Omental fat pad (tissue), 4 donors: ENCODE measurements around the gene ATP8B2. TPM values are rescaled to one million over a fixed set of nuclear protein-coding genes. Genes with fewer than 3 reads are reported as not detected.
A peak's percentile ranks its signal among the peaks of the same experiment; 100 is the strongest.

Experiments used
- ATAC-seq: fragments of 150-250 bp; one replicate; pipeline ENCODE4 v1.9.1; 2016; ENCODE audit warnings: mild to moderate bottlenecking, moderate library complexity; ENCODE audit not compliant: low FRiP score
- DNase-seq: peaks from one replicate; pipeline ENCODE4 v3.0.0-alpha.2; 2019; ENCODE audit warnings: low spot score
- CTCF ChIP-seq, 3 donors: fragments of 450-650 bp; IDR thresholded peaks; one replicate each; pipeline ENCODE4 v1.5.1; 2016 to 2017; ENCODE audit warnings: antibody characterized with exemption in 3 of 3, mild to moderate bottlenecking in 3 of 3, moderate library complexity in 2 of 3
- total RNA-seq, 4 donors: library from RNA; depleted of rRNA; stranded (reverse); fragments of >200 nt; gene quantifications; one replicate each; pipeline ENCODE4 v1.1.0, GENCODE V29; 2016

The ATP8B2 gene
- total RNA-seq, 4 donors from 2014 or later: 41.6 to 78.3 (median 51.0) TPM

DNA sequence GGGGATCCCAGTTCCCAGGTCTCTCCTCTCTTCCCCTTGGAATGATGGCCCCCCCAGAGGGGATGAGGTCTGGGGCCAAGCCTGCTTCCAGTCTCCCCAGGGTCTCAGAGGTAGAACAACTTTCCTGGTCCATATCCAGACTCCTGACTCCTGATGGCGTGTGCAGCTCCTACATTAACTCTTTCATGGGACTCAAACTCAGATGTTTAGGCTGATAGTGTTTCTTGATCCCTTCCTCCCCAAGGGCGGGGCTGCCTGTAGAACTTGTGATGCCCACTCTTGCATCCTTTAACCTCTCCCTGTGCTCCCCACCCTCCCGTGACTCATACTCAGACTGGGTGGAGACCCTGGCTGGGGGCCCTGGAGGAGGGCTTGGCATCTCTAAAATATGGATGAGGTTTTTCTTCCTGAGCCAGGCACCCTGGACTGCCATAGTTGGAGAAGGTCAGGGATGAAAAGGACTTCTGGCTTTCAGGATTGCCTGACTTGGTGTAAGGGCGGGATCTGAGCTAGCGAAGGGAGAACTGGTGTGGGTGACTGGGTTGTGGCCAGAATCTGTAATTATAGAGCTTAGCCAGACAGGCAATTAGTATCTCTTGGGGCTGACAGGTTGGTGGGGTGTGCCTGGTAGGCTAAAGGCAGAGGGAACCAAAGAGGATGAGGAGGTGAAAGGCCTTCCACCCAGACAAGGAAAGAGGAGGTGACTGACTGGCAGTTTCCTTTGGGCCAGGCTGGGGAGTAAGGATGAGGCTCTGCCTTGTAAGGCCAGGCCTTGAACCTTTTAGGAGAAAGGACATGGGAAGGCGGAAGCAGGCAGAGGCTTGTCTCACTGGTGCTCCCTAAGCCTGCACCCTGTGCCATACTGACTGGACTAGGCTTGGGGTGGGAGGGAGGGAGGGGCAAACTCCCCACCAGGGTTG lies 1.5 kb downstream of the ATP8B2 start:
- TF ChIP-seq CTCF (IDR thresholded peaks at IDR 0.05): no peak
- peak; percentile 39 for DNase-seq
- peak; percentile 75 for ATAC-seq

- DNase-seq (no peak), ATAC-seq (no peak)
- TF ChIP-seq CTCF (IDR thresholded peaks at IDR 0.05): no peak
Observed at GRCh38 chr1:154327466-154328317, 2.4 kb downstream of the ATP8B2 start.

GRCh38 chr1:154328318-154329151 lies 3.2 kb downstream of the ATP8B2 start:
- TF ChIP-seq CTCF (IDR thresholded peaks at IDR 0.05): no peak
- DNase-seq: peak; percentile 66
- ATAC-seq: peak; percentile 31

GRCh38 chr1:154329152-154329521 lies 3.8 kb downstream of the ATP8B2 start:
- ATAC-seq (no peak), DNase-seq (no peak)
- TF ChIP-seq CTCF (IDR thresholded peaks at IDR 0.05): no peak

DNA sequence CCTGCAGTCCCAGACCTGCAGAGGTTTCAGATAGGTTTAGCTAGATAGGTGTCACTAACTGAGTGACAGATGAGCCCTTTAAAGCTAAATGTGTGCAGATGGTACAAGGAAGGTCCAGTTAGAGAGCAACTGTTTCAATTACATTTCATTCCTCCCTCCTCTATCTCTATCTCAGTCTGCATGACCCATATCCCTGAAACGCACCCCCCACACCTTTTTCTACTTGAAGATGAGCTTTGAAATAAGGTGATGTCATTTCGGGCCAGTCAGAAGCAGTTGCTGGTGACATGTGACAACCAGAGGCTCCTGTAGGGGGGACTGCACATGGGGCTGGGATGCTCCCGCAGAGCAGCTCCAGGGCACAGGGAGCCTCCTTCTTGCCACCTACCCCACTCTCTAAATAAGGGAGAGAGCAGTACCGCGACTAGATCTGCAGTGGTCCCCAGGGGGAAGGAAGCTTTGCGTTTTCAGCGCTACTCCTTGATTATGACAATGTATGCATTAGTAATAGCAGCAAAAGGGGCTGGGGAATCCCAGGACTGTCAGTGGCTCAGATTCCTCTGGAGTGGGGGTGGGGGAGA lies 4.3 kb downstream of the ATP8B2 start:
- DNase-seq (no peak), ATAC-seq (no peak)
- no peak for TF ChIP-seq CTCF (IDR thresholded peaks at IDR 0.05)

DNA sequence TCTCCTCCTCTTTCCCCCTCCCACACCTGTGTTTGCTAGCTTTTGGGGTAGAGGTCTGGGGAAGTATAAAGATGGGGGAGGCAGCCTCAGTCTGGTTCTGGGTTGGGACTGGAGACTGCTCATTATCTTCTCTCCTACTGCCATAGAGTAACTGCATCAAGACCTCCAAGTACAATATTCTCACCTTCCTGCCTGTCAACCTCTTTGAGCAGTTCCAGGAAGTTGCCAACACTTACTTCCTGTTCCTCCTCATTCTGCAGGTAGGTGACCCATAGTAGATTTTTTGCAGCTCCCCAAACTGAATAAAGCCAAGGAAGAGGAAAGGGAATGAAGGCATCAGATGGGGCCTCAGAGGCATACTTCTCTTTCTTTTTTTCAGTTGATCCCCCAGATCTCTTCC lies 5.3 kb downstream of the ATP8B2 start:
- DNase-seq (no peak), ATAC-seq (no peak)
- no peak for TF ChIP-seq CTCF (IDR thresholded peaks at IDR 0.05)
